ENCODE measurements around the gene ARHGAP29. TPM values are rescaled to one million over a fixed set of nuclear protein-coding genes. Genes with fewer than 3 reads are reported as not detected.

Gene ARHGAP29
- total and polyA plus RNA-seq, 2 of the 4 experiments (the other 2 are of a cell fraction): 19.1 to 30.3 TPM

DNA sequence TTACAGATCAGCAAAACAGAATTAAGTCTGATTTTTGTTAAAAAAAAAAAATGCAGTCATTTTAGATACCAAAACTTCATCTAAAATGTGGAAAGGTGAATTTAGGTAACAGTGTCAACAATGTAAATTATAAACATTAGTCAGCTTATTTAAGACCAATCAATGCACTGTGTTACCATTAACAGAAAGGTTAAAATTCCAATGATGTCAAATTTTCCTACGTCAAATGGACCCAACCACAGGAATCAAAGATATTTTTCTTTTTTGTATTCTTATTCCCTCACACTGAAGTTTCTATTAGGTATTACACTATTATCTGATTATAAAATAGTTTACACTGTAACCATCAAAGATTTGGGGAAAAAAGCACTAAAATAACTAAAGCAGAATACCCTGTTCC is 6.5 kb downstream of the ARHGAP29 start:
- no peak for TF ChIP-seq FOS (IDR thresholded peaks at IDR 0.05; ENCODE audit: low read depth, low read length)
- TF ChIP-seq MAZ (IDR thresholded peaks at IDR 0.05; ENCODE audit: borderline replicate concordance, low read depth, low read length): no peak
- no peak for TF ChIP-seq BHLHE40 (IDR thresholded peaks at IDR 0.05; ENCODE audit: low read depth, low read length)
- TF ChIP-seq POLR2A (IDR thresholded peaks at IDR 0.05; ENCODE audit: low read depth, low read length): no peak
- TF ChIP-seq, protein P1, sequence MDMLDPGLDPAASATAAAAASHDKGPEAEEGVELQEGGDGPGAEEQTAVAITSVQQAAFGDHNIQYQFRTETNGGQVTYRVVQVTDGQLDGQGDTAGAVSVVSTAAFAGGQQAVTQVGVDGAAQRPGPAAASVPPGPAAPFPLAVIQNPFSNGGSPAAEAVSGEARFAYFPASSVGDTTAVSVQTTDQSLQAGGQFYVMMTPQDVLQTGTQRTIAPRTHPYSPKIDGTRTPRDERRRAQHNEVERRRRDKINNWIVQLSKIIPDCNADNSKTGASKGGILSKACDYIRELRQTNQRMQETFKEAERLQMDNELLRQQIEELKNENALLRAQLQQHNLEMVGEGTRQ (IDR thresholded peaks at IDR 0.05; ENCODE audit: low read depth, low read length): no peak
- TF ChIP-seq, protein P2, sequence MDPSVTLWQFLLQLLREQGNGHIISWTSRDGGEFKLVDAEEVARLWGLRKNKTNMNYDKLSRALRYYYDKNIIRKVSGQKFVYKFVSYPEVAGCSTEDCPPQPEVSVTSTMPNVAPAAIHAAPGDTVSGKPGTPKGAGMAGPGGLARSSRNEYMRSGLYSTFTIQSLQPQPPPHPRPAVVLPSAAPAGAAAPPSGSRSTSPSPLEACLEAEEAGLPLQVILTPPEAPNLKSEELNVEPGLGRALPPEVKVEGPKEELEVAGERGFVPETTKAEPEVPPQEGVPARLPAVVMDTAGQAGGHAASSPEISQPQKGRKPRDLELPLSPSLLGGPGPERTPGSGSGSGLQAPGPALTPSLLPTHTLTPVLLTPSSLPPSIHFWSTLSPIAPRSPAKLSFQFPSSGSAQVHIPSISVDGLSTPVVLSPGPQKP (IDR thresholded peaks at IDR 0.05; ENCODE audit: borderline replicate concordance, low read depth, low read length): no peak
- TF ChIP-seq MAFK (IDR thresholded peaks at IDR 0.05; ENCODE audit: low read depth, low read length): no peak
- no peak for TF ChIP-seq MXI1 (IDR thresholded peaks at IDR 0.05; ENCODE audit: borderline replicate concordance, low read depth, low read length)
- TF ChIP-seq SMC3 (IDR thresholded peaks at IDR 0.05; ENCODE audit: low read depth, low read length): no peak
- no peak for TF ChIP-seq RFX5 (IDR thresholded peaks at IDR 0.05; ENCODE audit: low read depth, low read length)
- no peak for TF ChIP-seq CHD1 (IDR thresholded peaks at IDR 0.05; ENCODE audit: low read depth, low read length)
- TF ChIP-seq RCOR1 (IDR thresholded peaks at IDR 0.05; ENCODE audit: insufficient replicate concordance, low read length): no peak
- no peak for TF ChIP-seq RAD21 (IDR thresholded peaks at IDR 0.05; ENCODE audit: low read length)
- no CpG with 5 or more reads among the region's 1 CpG for WGBS, 2 experiments (ENCODE audit: extremely low coverage in 2 of 2, insufficient read length in 1 of 2)
- Histone ChIP-seq H3K79me1 (ENCODE audit: low read depth in 1 of 2, low read length in 2 of 2) (peaks cover 7 to 31% of the 10 kb centered on the region in 2 experiments; a peak in 3 of 4 replicates), H3K4me1 (ENCODE audit: control insufficient read depth, insufficient read depth, low read length) (0 out of 2 replicates have a peak, but pooled peaks cover 1% of the 10 kb centered on the region), H4K5ac (ENCODE audit: low read depth, low read length) (no peak overlapping the region), H3K36me3 (ENCODE audit: control insufficient read depth, insufficient read depth, low read length) (no peaks in the 10 kb centered on the region), H2BK15ac (ENCODE audit: low read depth, low read length) (no peak overlapping the region), H3K4me2 (ENCODE audit: low read depth, low read length) (no peak overlapping the region), H3K4ac (ENCODE audit: low read depth, low read length) (no peak overlapping the region), H3K56ac (ENCODE audit: extremely low read depth, insufficient read depth, low read length) (no peak overlapping the region), H3K9ac (ENCODE audit: low read depth, low read length) (no peak overlapping the region), H2BK5ac (ENCODE audit: low read depth, low read length, poor library complexity, severe bottlenecking) (no peak overlapping the region), H2AK9ac (replicated peaks; ENCODE audit: low read depth, low read length, poor library complexity) (no peak overlapping the region), H3K23ac (ENCODE audit: low read depth, low read length) (no peak overlapping the region), H4K91ac (ENCODE audit: insufficient read depth, low read depth, low read length) (no peak overlapping the region), H2AK5ac (ENCODE audit: low read depth, low read length) (no peak overlapping the region), H3K27ac (ENCODE audit: insufficient read depth, low read length) (no peak overlapping the region), H3K18ac (ENCODE audit: low read depth, low read length) (no peak overlapping the region), H3K9me3 (ENCODE audit: control insufficient read depth, insufficient read depth, low read length) (no peaks in the 10 kb centered on the region), H3K27me3 (ENCODE audit: control insufficient read depth, insufficient read depth, low read length) (no peaks in the 10 kb centered on the region), H2BK20ac (ENCODE audit: low read depth, low read length) (no peak overlapping the region), H3K9me1 (ENCODE audit: insufficient read depth, low read length) (no peaks in the 10 kb centered on the region), H2BK120ac (ENCODE audit: low read depth, low read length) (no peak overlapping the region), H3K14ac (replicated peaks; ENCODE audit: low read depth, low read length) (no peak overlapping the region), H4K8ac (ENCODE audit: low read depth in 2 of 2, low read length in 2 of 2) (no peak overlapping the region), H4K20me1 (ENCODE audit: insufficient read depth, low read length) (no peaks in the 10 kb centered on the region), H2AFZ (replicated peaks; ENCODE audit: low read length, poor library complexity) (no peak overlapping the region), H3K4me3 (ENCODE audit: insufficient read depth, low read depth, low read length) (no peak overlapping the region)
- ATAC-seq (ENCODE audit: low read depth) (no peak), DNase-seq (no peak)
- in situ Hi-C loops (cut with MboI; ENCODE audit: low sequenced_read_pairs): no loop called here
- dilution Hi-C loops (cut with HindIII; ENCODE audit: low sequenced_read_pairs, unreplicated experiment): no loop called here
- intact Hi-C loops (cut with micrococcal nuclease): loop anchor here (10.0 kb wide), 1 partner anchor 326 kb away; the partner anchor contains the start of gene GCLM
- ChIA-PET POLR2A (ENCODE audit: unreplicated experiment) (no interaction called here), CTCF (no interaction called here)
- no TSS peak for BruUV-seq (replicated peaks)

All from IMR-90 (cell line).